GM18519 (cell line): ENCODE measurements around the gene HS6ST3.
A peak's percentile ranks its signal among the peaks of the same experiment; 100 is the strongest.
"Not testable (repeated sequence)": the region's sequence is repeated elsewhere in the genome, so short reads cannot be mapped to it uniquely, and the experiment has no call there.

Source experiments
- ATAC-seq: cut with Tn5 transposase; IDR thresholded peaks from one replicate; pipeline ENCODE4 v1.9.1; 2021; ENCODE audit warnings: mild to moderate bottlenecking, moderate library complexity; ENCODE audit not compliant: unreplicated experiment, low FRiP score

The HS6ST3 gene

GRCh38 chr13:96089749-96090239, at the start of gene HS6ST3:
TSS of gene HS6ST3 (plus strand) at chr13:96090107.
- ATAC-seq = peak; percentile 34

DNA sequence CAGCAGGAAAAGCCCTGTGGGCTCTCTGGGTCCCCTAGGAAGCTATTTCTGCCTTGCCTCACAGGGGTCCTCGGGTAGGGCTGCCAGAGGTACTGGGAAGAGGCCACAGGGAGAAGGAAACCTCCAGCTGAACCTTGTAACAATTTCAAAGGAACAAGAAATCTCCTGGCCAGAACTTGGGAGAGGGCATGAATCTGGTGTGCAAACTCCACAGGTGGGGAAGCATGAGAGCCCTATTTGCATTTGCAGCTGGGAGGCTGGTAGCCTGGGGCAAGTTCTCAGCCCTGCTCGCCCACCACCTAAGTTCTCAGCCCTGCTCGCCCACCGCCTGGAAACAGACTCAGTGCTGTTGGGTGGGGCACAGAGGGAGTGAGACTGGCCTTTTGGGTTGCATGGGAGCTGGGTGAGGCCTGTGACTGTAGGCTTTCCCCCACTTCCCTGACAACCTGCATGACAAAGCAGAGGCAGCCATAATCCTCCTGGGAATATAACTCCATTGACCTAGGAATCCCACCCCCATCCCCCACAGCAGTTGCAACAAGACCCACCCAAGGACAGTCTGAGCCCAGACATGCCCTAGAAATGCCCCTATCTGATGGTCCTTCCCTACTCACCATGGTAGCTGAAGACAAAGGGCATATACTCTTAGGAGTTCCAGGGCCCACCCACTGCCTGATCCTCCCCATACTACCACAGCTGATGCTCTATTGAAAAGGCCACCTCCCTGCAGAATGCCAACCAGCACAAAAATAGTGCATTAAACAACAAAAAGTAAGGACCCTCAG, 48.4 kb upstream of the HS6ST3 start:
- ATAC-seq = no peak

DNA sequence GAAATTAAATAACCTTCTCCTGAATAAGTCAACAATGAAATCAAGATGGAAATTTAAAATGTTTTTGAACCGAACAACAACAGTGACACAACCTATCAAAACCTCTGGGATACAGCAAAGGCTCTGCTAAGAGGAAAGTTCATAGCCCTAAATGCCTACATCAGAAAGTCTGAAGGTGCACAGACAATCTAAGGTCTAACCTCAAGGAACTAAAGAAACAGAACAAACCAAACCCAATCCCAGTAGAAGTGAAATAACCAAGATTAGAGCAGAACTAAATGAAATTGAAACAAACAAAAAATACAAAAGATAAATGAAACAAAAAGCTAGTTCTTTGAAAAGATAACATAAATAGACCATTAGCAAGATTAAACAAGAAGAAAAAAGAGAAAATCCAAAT, 45.7 kb upstream of the HS6ST3 start:
- ATAC-seq = no peak

GRCh38 chr13:96046449-96047126, 43.3 kb upstream of the HS6ST3 start:
- ATAC-seq = not testable (repeated sequence)

DNA sequence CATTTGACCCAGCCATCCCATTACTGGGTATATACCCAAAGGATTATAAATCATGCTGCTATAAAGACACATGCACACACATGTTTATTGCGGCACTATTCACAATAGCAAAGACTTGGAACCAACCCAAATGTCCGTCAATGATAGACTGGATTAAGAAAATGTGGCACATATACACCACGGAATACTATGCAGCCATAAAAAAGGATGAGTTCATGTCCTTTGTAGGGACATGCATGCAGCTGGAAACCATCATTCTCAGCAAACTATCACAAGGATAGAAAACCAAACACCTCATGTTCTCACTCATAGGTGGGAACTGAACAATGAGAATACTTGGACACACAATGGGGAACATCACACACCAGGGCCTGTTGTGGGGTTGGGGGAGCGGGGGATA, 39.0 kb upstream of the HS6ST3 start:
- ATAC-seq = not testable (repeated sequence)

GRCh38 chr13:96051491-96051890, 38.4 kb upstream of the HS6ST3 start:
- ATAC-seq = not testable (repeated sequence)

DNA sequence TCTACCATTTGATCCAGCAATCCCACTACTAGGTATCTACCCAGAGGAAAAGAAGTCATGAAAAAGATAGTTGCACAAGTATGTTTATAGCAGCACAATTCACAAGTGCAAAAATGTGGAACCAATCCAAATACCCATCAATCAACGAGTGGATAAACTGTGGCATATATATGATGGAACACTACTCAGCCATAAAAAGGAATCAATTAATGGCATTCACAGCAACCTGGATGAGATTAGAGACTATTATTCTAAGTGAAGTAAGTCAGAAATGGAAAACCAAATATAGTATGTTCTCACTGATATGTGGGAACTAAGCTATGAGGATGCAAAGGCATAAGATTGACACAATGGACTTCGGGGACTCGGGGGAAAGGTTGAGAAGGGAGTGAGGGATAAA, 38.0 kb upstream of the HS6ST3 start:
- not testable (repeated sequence) for ATAC-seq

DNA sequence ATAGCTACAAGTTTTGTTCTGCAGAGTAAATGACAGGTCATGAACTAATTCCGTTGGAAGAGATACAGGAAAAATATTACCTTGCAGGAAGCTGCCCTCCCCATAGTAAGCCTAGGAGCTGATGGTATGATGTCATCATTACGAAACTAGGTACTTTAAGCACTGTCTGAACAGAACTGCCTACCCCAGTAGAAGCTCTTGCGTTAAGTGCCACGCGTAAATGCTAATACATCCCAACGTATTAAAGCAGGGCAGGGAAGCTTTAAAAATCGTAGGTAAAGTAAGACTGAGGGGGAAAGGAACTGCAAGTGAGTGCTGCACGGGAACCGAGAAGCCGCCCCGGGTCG, 37.3 kb upstream of the HS6ST3 start:
- peak; percentile 64 for ATAC-seq

DNA sequence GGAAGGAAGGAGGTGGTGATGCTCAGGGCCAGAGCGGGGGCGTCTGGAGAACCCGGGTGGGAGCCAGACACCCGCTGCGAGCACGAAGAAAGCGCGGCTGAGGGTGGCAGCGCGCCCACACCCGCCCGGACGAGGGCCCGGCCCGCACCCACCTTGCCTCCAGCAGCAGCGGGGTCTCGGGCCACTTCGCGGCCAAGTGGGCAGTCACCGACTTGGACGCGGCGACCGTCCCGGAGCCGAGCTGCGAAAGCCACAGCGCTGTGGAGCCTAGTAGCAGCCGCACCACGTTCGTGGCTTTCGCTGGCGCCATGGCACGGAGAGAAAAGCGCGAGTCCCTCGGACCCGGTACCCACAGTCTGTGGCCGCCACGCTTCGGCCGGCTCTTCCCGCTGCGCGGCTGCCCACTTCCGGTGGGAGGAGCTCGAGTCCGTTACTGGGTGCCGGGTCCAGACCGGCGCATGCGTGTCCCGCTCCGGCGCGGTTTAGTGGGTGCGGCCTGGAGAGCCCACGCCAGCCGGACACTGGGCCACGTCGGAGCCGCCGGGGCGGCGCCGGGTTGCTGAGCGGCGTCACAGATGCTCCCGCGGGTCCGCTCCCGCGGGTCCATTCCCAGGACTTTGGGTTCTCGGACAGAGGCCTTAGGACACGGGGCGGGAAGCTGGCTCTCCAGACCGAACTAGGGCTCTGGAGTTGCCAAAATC, 36.8 kb upstream of the HS6ST3 start, which contains the start of gene UGGT2:
UGGT2 (minus strand) TSS at position 399 of the 701 bp plus-strand sequence; CDS start at position 310, 89 bp downstream.
- peak; percentile 95 for ATAC-seq

GRCh38 chr13:96065849-96066248, 24.1 kb upstream of the HS6ST3 start:
- no peak for ATAC-seq

GRCh38 chr13:96068729-96069128, 21.2 kb upstream of the HS6ST3 start:
- no peak for ATAC-seq

DNA sequence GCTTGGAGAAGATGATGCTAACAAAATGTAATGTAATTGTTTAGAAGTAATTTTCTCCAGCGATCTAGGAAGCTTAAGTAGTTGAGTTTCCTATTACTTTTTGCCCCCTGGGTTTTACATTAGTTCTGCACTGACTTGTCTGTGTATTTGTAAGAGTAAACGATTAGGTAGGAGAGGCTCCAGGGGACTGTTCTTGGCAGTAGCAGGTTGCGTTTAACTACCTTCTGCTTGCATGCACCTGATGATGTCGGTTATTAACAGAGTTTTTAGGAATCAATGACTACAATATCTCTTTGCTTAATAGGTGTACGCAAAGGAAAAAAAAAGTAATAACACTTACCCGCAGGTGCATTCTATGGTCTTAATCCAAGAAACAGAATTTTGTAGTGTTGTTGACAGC, 18.4 kb upstream of the HS6ST3 start:
- no peak for ATAC-seq

- no peak for ATAC-seq
Observed at GRCh38 chr13:96072392-96072791, 17.5 kb upstream of the HS6ST3 start.

DNA sequence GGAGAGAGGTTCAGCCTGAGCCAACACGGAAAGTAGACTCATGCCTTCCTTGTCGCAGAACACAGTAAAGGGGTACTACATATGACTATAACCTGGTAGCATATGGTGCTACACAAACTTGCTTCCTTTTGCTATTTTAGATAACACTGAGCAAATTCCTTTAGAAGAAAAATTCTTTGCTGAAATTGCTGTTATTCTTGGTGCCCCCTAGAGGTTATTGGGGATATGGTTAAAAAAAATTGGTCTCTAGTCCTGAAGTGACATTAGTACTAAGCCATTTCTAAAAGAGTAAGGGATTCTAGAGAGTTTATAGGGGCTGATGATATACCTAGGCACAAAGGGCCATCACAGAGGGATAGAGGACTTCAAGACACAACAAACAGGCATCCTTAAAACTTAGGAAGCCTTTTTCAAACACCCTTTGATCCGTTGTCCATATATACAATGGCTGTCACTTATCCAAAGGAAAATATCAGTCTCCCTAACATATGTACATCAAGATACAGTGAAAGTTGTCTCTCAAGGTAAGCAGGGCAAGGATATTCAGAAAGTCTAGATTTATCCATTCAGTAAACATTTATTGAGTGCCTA, 13.9 kb upstream of the HS6ST3 start:
- no peak for ATAC-seq

- ATAC-seq = no peak
Observed at GRCh38 chr13:96080676-96081075, 9.2 kb upstream of the HS6ST3 start.

DNA sequence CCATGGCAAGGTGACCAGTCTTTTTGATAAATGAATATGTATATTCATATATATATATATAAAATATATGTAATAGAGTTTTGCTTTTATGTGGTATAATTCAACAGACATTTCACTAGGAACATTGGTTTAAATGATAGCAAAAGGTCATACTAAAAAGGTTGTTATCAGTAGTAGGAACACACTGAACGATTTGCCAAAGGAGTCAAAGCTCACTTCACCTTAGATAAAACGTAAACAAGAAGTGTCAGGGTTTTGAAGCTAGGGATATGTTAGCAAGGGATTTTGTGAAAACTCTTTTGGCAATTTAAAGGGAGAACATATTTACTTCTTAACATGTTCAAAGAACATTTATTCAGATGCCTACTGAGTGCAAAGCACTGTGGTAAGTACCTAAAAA, 8.0 kb upstream of the HS6ST3 start:
- ATAC-seq = no peak

- ATAC-seq = no peak
Observed at GRCh38 chr13:96082640-96083039, 7.3 kb upstream of the HS6ST3 start.

- ATAC-seq = no peak
Observed at GRCh38 chr13:96086736-96087135, 3.2 kb upstream of the HS6ST3 start.

GRCh38 chr13:96089139-96089538, 768 bp upstream of the HS6ST3 start:
- ATAC-seq = no peak

DNA sequence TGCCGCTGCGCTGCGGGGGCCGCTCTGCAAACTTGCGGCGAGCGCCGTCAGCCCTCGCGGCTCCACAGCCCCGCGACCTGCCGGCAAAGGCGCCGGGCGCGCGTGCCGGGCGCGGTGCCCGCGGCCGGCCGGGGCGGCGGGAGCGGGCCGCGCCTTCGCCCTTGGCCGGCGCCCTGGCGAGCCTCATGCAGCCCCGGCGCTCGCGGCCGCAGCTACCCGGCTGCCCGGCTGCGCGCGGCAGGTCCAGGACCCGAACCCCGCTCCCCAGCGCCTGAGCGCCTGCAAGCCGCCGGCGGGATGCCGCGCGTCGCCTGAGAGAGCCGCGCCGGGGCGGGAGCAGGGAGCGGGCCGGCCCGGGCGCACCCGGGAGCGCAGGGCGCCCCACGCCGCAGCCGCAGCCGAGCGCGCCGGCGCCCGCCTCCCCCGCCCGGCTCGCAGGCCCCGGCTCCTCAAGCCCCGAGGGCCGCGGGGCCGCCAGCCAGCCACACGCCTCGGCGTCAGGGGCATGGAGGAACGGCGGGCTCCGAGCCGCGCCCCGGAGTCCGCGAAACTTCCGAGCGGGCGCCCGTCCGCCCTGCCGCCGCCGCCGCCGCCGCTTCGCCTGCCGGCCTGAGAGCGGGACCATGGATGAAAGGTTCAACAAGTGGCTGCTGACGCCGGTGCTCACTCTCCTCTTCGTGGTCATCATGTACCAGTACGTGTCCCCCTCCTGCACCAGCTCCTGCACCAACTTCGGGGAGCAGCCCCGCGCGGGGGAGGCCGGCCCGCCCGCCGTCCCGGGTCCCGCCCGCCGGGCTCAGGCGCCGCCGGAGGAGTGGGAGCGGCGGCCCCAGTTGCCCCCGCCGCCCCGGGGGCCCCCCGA, 564 bp downstream of the HS6ST3 start:
- peak; percentile 36 for ATAC-seq
